Spleen (tissue), 11 donors: Measurements from ENCODE around the gene PPP1CC. TPM values are rescaled to one million over a fixed set of nuclear protein-coding genes. Genes with fewer than 3 reads are reported as not detected.

Experiments used
- DNase-seq: peaks from one replicate; pipeline ENCODE4 v3.0.0-alpha.2; 2020
- H3K27ac ChIP-seq, 8 donors: fragments of 200-600 bp; sonication (generic) in 7 of 8; 1 replicate in 4 of 8; 2 replicates in 4 of 8; pipeline versions ENCODE4 v1.5.0 to v1.8.0; 2016 to 2021; ENCODE audit warnings: inconsistent platforms in 4 of 8, mild to moderate bottlenecking in 4 of 8, moderate library complexity in 1 of 8
- H3K27me3 ChIP-seq, 7 donors: fragments of 200-600 bp; sonication (generic) in 6 of 7; replicated peaks in 1 of 7; 1 replicate in 4 of 7; 2 replicates in 3 of 7; pipeline versions ENCODE4 v1.5.0 to v1.8.0; 2016 to 2021; ENCODE audit warnings: inconsistent platforms in 3 of 7, mild to moderate bottlenecking in 1 of 7
- H3K36me3 ChIP-seq, 6 donors: fragments of 200-600 bp; sonication (generic) in 5 of 6; 1 replicate in 4 of 6; 2 replicates in 2 of 6; pipeline versions ENCODE4 v1.5.0 to v1.8.0; 2016 to 2021; ENCODE audit warnings: inconsistent platforms in 2 of 6
- H3K4me1 ChIP-seq, 6 donors: fragments of 200-600 bp; sonication (generic) in 5 of 6; 1 replicate in 3 of 6; 2 replicates in 3 of 6; pipeline versions ENCODE4 v1.5.0 to v1.8.0; 2016 to 2021; ENCODE audit warnings: inconsistent platforms in 3 of 6
- H3K4me3 ChIP-seq, 8 donors: fragments of 200-600 bp; sonication (generic) in 7 of 8; 1 replicate in 4 of 8; 2 replicates in 4 of 8; pipeline versions ENCODE4 v1.5.0 to v1.8.0; 2016 to 2021; ENCODE audit warnings: inconsistent platforms in 4 of 8, mild to moderate bottlenecking in 4 of 8, moderate library complexity in 2 of 8
- H3K9me3 ChIP-seq, 8 donors: fragments of 200-600 bp; sonication (generic) in 7 of 8; 1 replicate in 4 of 8; 2 replicates in 4 of 8; pipeline versions ENCODE4 v1.5.0 to v1.8.0; 2016 to 2021; ENCODE audit warnings: inconsistent platforms in 4 of 8
- CTCF ChIP-seq, 11 experiments: fragments of 200-600 bp in 7 of 11; fragments of 450-650 bp in 4 of 11; sonication (generic) in 4 of 11; IDR thresholded peaks in 8 of 11; conservative IDR thresholded peaks in 3 of 11; 1 replicate in 7 of 11; 2 replicates in 4 of 11; pipeline versions ENCODE4 v1.4.0 to v1.8.0; 2016 to 2021; ENCODE audit warnings: antibody characterized with exemption in 11 of 11, inconsistent platforms in 4 of 11, mild to moderate bottlenecking in 1 of 11
- POLR2A ChIP-seq, 3 donors: fragments of 450-650 bp; IDR thresholded peaks; one replicate each; pipeline ENCODE4 v1.5.1; 2017; ENCODE audit warnings: antibody characterized with exemption in 3 of 3, mild to moderate bottlenecking in 1 of 3
- POLR2AphosphoS5 ChIP-seq, 3 donors: sonication (generic); formaldehyde crosslinking; IDR thresholded peaks; one replicate each; pipeline ENCODE4 v1.5.1; 2017; ENCODE audit warnings: antibody characterized with exemption in 3 of 3
- WGBS, 5 donors: extraction: QIAGEN DNeasy Blood & Tissue Kit in 3 of 5; methylation state at CpG; one replicate each; pipeline versions ENCODE4 v1.1.5 to v1.1.7; 2013 to 2018; 5-methylcytosine and 5-hydroxymethylcytosine counted together
- intact Hi-C: fragments of 100-400 bp; cut with DNase I; formaldehyde crosslinking; loops from one replicate; pipeline ENCODE4 v1.15.0; 2023; ENCODE audit warnings: low total_unique reads
- polyA plus RNA-seq, 3 donors: library from polyadenylated mRNA; stranded (reverse); fragments of 200-250 nt; gene quantifications; one replicate each; pipeline ENCODE4 v1.2.1, GENCODE V29; 2013
- total RNA-seq, 7 donors: library from RNA; depleted of rRNA in 3 of 7; stranded (reverse); fragments of >200 nt in 3 of 7; fragmentation: NEBNext Ultra II Directional in 4 of 7; extraction: Animal tissue kit (Norgen Biotek cat#: 25700) in 4 of 7; gene quantifications; one replicate each; pipeline versions ENCODE4 v1.1.0 to v1.2.1, GENCODE V29; 2016 to 2021
- donor health status: healthy with polysubstance abuse.
- donor health status: DM: no; HTN: no; CAD: no; lungs with moderate emphysema.
- donor health status: DM: no; HTN: no; CAD: no.
- donor health status: Bipolar disorder and iron deficiency.
- donor health status: healthy.
- donor health status: DM: no; HTN: no; CAD: no.
- donor health status: DM: yes; HTN: yes; CAD: no.

Gene PPP1CC
- total and polyA plus RNA-seq, 10 donors: 74.8 to 173 (median 111) TPM

DNA sequence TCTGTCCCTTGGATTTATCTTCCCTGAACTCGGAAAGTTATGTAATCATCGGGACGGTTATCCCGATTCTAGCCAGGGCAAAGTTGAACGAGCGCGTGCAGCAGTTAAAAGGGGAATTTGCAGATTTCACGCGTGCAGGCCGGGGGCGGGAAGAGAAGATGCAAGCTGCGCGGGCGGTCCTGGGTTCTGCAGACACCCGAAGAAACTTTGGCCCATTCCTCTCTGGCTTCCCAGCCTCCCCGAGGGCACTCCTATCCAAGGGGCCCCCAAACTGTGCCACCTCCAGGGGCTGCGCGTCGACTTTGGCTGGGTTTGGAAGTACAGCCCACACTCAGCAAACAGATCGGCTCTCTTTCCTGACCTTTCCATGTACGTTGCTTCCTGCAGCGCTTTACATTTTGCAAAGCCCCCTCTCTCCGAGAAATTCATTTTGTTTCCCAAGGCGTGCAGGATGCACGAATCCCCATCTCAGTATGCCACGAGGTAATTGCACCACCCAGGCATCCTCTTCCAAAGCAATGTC lies 941 bp upstream of the PPP1CC start:
- intact Hi-C loops: no loop called here
- WGBS, 5 donors: 29 to 46% (median 40%) methylated on average over 26 of the region's 26 CpGs
- H3K27ac ChIP-seq: peak overlapping the region in 5 of 8 donors; percentile 57 to 95 (median 93)

GRCh38 chr12:110742096-110742717 lies 484 bp downstream of the PPP1CC start:
- Histone ChIP-seq H3K36me3 (no peaks in the 10 kb centered on the region), H3K9me3 (no peaks in the 10 kb centered on the region), H3K4me3 (peak overlapping the region; percentile 93 to 100 (median 96)), H3K27ac (peak overlapping the region; percentile 84 to 95 (median 92)), H3K27me3 (no peaks in the 10 kb centered on the region), H3K4me1 (peaks cover 35 to 65% (median 56%) of the 10 kb centered on the region in 6 donors)
- no peak for DNase-seq
- intact Hi-C loops: no loop called here
- WGBS, 5 donors: 0 to 1% (median 0%) methylated on average over 28 to 44 of the region's 44 CpGs
- TF ChIP-seq POLR2AphosphoS5 (IDR thresholded peaks at IDR 0.05) (no peak), POLR2A (IDR thresholded peaks at IDR 0.05) (no peak), CTCF (IDR thresholded peaks at IDR 0.05 in 8 of 11, conservative IDR thresholded peaks at IDR 0.05 in 3 of 11) (no peak)

More for the DNA sequence above, 941 bp upstream of the PPP1CC start:
- Histone ChIP-seq H3K27me3 (no peaks in the 10 kb centered on the region), H3K36me3 (no peaks in the 10 kb centered on the region), H3K4me1 (peaks cover 24 to 51% (median 41%) of the 10 kb centered on the region in 6 donors), H3K9me3 (no peaks in the 10 kb centered on the region), H3K4me3 (peak overlapping the region in 7 of 8 donors; percentile 93 to 100 (median 96))
- TF ChIP-seq CTCF (IDR thresholded peaks at IDR 0.05 in 8 of 11, conservative IDR thresholded peaks at IDR 0.05 in 3 of 11): no peak
- no peak for TF ChIP-seq POLR2AphosphoS5 (IDR thresholded peaks at IDR 0.05)
- TF ChIP-seq POLR2A (IDR thresholded peaks at IDR 0.05): no peak
- peak; percentile 85 for DNase-seq

DNA sequence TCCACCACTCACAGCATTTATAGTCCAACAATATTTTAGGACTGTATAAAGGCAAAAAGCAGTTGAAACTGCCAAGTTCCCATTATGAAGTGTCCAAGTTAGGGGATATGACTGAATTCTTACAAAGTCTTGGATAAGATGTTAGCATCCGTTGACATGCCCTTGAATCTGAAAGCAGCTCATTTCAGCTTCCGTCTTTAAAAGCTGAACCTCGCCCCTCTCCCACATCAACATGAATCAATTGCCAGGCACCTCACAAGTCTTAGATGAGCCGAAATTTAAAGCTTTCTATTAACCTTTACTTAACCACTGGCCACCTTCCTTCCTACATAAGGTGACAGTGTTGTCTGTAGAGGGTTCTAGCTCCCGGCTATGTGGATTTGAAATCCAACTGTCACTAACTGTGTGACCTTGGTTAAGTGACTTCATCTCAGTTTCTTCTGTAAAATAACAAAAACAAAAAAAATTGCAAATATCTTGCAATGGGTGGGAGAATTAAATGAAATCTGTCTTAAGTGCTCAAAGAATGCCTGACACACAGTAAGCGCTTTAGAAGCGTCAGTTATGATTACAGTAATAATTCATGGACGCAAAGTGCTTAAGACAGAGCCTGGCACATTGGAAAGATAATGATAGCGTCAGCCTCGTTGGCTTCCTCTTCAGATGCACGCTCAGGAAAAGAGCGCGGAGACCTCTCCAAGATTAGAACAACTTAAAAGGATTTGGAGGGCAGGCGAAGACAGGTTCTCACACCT lies 1.2 kb downstream of the PPP1CC start:
- H3K27me3 ChIP-seq: no peaks in the 10 kb centered on the region
- peaks cover 0 to 1% (median 0%) of the 10 kb centered on the region in 6 donors for H3K36me3 ChIP-seq
- TF ChIP-seq CTCF (IDR thresholded peaks at IDR 0.05 in 8 of 11, conservative IDR thresholded peaks at IDR 0.05 in 3 of 11) (no peak), POLR2AphosphoS5 (IDR thresholded peaks at IDR 0.05) (no peak), POLR2A (IDR thresholded peaks at IDR 0.05) (no peak)
- intact Hi-C loops: no loop called here
- 0 to 1% (median 0%) methylated on average over 14 of the region's 14 CpGs for WGBS, 5 donors
- H3K9me3 ChIP-seq: no peaks in the 10 kb centered on the region
- H3K27ac ChIP-seq: peak overlapping the region; percentile 84 to 95 (median 92)
- peaks cover 38 to 72% (median 62%) of the 10 kb centered on the region in 6 donors for H3K4me1 ChIP-seq
- H3K4me3 ChIP-seq: peak overlapping the region; percentile 93 to 100 (median 96)
- no peak for DNase-seq

- intact Hi-C loops: no loop called here
- Histone ChIP-seq H3K4me3 (peak overlapping the region in 5 of 8 donors; percentile 94 to 100 (median 96)), H3K36me3 (peaks cover 0 to 16% (median 0%) of the 10 kb centered on the region in 6 donors), H3K9me3 (no peaks in the 10 kb centered on the region), H3K27me3 (no peaks in the 10 kb centered on the region), H3K27ac (peak overlapping the region in 4 of 8 donors; percentile 60 to 95 (median 92)), H3K4me1 (peaks cover 38 to 88% (median 76%) of the 10 kb centered on the region in 6 donors)
- DNase-seq: no peak
- 58 to 70% (median 60%) methylated on average over 3 of the region's 3 CpGs for WGBS, 5 donors
- TF ChIP-seq CTCF (IDR thresholded peaks at IDR 0.05 in 8 of 11, conservative IDR thresholded peaks at IDR 0.05 in 3 of 11) (no peak), POLR2AphosphoS5 (IDR thresholded peaks at IDR 0.05) (no peak), POLR2A (IDR thresholded peaks at IDR 0.05) (no peak)
These were observed 2.8 kb downstream of the PPP1CC start for GRCh38 chr12:110739894-110740293.
